HG03520 (cell line): ENCODE data around the gene SH3BP1.
"Not testable (repeated sequence)": the region's sequence is repeated elsewhere in the genome, so short reads cannot be mapped to it uniquely, and the experiment has no call there.

ENCODE experiments used
- ATAC-seq: cut with Tn5 transposase; IDR thresholded peaks from one replicate; pipeline ENCODE4 v1.9.1; 2021; ENCODE audit warnings: mild to moderate bottlenecking, moderate library complexity; ENCODE audit not compliant: unreplicated experiment

Gene SH3BP1

DNA sequence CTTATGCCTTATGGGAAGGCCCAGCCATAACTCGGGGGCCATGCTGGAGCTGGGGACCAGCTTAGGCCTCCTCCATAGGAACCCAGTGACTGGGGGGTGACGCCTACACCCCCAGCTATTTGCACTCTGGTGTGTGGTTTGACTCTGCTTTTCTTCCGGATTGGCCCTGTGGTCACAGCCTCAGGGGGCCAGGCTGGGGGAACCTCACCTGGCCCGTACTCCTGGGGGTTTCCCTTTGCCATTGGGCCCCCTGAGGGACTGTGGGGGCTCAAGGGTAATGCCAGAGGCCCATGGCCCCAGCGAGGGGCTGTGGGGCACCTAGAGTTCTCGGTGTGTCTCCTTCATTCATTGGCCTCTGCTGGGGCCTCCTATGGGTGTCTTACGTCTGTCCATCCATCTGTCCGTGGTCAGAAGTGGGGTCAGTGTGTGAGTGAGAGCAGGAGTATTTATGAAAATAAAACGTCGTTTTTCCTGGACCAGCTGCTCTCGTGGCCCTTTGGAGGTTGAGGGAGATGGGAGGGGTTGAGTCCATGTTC is 6.3 kb upstream of the SH3BP1 start:
- peak; percentile 37 for ATAC-seq

DNA sequence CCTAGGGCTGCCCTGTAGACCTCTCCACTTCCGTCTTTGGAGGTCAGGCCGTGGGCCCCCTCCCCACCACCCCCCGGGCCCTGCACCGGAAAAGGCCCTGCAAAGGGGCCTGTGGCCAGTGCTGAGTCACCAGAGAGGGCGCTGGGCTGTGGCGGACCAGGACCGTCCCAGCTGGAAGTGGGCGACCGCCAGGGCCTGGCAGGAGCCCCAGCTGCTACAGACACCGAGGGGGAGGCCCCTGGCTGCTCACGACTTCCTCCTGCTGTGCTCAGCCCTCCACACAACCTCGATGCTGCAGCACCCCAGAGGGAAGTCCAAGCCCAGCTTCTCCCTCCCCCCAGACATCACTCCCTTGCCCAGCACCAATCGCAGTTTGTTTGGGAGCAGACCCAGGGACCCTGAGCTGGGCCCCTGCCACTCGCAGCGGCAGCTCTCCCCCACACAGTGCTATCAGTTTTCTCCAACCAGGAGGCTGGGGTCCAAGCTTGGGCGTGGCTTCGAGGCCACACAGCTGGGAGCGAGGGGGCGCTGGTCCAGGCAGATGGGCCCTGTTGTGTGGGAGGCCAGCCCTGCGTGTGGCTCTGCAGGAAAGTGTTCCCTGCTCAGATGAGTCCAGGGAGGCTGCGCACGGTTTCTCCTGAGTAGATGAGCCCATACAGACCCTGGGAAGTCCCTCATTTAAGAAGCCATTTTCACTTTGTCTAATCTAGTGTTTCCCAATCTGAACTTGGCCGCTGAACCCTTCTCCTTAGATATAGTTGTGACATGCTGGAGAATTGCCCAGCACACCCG is 5.6 kb upstream of the SH3BP1 start:
- peak; percentile 45 for ATAC-seq

DNA sequence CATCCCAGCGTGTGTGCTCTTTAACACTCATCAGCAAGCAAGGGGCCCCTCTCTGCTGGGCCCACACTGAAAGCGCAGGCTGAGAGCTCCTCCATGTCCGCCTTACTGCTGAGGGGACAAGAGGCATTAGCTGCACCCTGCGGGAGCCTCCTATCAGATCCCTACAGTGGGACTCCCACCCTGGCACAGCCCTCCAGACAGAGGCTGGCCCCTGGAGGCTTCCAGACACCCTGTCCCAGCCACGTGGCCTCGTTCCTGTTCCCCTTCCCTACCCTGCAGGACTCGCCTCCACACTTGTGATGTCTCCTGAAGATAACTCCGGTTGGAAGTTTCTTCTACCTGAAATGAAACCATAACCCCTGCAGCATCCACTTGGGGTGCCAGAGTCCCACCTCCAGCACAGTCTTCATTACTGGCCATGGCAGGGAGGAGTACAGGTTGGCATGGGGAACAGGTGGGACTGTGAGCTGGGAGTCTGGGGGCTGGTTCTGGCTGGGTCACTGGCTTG is 5.0 kb upstream of the SH3BP1 start:
- no peak for ATAC-seq

DNA sequence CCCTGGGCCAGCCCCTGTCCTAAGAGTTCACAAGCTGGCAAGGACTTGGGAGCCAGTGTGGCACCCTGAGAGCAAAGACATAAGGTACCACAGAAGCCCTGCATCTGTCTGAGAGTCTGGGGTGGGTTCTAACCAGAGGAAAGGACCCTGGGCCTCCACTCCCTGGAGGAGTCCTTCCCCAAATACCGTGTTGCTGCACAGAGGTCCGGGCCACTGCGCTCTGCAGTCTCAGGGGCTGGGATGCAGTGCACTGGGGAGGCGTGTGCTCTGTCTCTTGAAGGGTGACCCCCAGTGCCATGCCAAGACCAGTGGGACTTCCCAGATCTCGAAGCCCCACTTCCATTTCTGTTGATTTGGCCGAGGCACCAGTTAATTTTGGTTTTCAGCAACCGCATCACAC is 4.3 kb upstream of the SH3BP1 start:
- ATAC-seq, result no peak

DNA sequence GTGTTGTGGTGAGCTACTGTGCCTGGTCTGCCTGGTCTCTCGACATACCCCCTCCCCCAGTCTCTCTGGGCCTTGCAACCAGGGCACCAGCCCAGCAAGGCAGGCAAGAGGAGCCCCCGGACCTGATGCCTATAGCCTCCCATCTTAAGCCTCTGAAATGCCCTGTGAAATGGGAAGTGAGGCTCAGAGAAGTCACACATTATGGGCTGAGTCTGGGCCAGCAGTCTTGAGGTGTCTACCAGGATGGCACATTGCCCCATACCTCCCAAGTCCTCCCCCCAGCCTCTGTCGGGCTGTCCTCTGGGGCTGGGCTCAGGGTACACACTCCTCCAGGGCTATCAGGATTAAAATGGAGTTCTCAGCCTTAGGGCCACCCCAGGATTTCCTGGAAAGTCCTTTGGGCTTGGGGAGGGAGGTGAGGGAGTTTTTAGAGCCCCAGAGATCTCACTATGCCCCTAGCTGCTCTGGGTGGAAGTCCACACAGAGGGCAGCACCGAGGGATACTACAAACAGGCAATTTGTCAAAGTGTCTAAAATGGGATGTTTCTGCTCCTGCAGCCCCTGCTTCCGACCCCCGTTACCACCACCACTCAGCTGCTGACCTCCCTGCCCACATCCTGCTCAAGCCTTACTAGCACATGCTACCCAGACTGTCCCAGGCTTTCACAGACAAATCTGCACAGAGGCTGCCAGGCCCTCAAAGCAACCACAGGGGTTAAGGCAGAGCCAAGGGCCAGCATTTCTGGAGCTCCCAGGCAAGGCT is 3.1 kb upstream of the SH3BP1 start:
- no peak for ATAC-seq

DNA sequence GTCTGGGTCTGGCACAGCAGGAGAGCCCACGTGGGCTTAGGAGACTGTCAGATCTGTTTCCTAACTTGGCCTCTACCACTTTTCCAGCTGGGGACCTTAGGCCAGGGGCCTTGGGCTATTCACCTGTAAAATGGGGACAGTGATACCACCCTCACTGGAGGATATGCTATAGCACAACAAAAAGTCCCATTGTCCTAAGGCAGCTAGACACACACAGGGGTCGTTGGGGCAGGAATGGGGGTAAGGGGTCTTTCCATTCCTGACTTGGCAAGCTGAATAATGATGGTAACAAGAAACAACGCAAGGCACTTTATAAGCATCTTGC is 2.6 kb upstream of the SH3BP1 start:
- no peak for ATAC-seq

DNA sequence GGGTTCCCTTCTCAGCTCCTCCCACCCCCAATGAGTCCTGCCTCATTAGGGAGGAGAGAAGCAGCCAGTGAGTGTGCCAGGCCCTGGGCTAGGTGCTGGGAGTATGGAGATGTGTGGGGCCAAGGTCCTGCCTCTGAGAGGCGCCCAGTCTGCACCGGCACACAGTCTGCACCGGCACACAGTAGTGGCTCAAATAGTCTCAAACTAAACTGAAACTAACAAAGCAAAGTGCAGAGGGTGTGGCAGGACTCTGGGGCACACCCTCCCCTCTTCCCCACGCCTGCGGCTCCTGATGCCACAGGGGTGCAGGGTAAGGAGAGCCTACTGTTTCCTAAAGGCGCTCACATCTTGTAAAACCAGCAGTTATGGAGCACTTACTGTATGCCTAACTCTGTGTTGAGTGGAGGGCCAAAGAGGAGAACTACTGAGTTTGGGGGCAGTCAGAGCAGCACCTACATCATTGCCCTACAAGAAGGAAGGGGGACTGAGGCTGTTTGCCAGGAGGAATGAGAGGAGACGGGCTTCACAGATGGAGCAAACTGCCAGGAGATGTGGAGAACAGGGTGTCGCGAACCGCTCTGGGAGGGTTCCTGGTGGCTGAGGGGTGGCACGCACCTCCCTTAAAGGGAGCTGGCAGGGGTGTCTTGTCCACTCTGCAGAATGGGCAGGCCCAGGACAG is 939 bp upstream of the SH3BP1 start:
- ATAC-seq, result no peak

DNA sequence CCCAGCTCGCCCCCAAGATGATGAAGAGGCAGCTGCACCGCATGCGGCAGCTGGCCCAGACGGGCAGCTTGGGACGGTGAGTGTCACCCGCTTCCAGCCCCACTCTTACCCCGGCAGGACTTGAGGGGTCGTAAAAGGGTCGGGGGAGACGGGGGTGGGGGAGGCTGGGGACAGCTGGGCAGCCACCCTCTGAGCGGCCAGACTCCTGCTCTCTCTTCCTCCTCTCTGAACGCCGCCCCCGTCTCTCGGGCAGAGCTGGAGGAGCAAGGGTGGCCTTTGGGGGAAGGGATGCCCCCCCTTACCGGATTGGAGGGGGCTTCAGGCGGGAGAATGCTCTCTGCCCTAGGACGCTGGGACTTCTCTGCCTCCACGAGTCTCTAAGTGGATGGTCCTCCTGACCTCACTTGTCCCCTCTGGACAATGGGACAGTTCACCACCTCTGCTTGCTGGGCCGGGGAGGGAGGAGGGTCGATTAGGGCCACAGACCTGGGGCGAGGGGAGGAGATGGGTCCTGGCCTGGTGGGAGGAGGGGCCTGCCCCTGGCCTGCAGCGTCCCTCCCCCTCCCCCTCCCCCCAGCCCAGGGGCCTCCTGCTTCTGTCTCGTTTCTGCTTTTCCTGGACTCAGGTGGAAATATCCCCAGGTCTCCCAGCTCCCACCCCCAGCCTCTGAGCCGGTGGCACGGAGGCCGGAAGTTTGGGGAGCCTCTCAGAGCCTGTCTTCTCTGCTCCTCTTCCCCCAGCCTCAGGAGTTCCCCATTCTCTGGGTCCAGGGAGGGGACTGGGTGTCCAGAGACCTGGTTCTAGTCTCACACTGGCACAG is 512 bp downstream of the SH3BP1 start:
- no peak for ATAC-seq

DNA sequence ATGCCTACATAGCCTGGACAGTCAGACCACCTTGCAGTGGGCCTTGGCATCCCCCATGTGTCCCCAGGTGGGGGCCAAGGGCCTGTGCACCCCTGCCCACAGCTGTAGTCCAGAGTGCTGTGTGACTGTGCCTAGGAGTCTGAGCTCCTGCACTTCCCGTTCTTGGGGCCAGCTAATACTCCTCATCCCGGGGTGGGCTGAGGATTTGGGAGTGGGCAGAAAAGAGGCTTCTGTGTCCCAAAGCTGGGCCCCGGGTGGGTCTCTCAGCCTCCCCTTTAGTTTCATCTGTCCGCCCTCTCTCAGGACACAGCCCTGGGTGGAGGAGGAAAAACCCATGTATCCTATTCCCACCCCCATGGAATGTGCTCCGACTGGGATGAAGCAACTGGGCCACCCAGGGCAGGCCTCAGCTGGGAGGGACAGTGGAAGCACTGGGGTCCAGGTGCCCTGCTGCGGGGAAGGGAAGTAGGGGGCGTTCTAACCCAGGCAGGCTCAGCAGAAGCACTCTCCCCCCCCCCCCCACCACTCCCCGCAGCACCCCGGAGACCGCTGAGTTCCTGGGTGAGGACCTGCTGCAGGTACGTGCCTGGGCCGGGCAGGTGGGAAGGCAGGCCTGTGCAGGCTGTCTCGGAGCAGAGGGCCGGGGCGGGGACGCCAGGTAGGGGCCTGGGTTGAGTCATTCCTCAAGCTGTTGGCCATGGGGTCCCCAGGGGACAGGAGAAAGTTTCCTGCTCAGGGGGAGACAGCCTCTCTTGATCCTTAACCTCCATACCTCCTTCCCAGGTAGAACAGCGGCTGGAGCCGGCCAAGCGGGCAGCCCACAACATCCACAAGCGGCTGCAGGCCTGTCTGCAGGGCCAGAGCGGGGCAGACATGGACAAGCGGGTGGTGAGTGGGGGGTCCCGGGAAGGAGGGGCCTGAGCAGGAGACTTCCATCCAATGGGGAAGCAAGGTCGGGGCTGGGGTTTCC is 1.4 kb downstream of the SH3BP1 start:
- ATAC-seq, result no peak

DNA sequence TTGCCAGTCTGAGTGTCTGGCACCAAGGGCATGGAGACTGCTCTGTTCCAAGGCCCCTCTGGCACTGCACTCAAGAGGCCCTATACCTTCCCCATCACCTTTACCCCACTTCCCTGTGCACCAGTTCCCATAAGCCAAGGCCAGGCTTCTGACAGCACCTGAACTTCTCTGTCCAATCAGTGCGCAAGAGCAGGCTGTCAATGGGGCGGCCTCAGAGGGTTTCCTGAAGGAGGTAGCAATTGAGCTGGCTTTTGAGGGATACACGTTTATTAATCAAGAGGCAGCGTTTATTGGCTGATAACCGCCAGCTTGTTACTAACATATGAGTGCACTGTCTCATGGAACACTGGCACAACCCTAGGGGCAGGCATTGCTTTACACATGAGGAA is 2.1 kb downstream of the SH3BP1 start:
- no peak for ATAC-seq

DNA sequence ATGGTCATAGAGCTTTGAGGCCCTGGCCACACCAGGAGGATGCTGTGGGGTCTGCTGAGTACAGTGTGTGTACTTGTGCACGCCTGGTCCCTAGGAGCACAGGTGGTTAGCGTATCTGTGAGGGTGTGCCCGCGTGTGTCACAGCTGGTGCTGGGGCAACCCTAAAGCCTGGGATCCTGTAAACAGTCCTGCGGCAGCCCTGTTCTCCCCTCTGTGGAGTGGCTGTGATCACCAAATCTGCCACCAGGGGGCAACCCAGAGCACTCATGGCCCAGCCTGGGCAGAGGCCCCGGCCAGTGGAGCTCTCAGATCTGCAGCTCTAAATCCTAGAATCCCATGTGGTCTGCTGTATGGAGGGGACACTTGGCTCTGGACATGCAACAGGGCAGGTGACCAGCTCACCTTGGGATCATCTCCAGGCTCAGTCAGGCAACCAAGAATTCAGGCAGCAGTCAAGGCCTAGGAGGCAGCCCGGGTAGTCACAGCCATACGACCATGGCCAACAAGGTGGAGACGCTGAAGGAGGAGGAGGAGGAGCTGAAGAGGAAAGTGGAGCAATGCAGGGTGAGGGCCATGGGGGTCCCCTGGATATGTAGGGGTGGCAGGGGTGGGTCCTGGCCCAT is 3.9 kb downstream of the SH3BP1 start:
- ATAC-seq, result no peak

DNA sequence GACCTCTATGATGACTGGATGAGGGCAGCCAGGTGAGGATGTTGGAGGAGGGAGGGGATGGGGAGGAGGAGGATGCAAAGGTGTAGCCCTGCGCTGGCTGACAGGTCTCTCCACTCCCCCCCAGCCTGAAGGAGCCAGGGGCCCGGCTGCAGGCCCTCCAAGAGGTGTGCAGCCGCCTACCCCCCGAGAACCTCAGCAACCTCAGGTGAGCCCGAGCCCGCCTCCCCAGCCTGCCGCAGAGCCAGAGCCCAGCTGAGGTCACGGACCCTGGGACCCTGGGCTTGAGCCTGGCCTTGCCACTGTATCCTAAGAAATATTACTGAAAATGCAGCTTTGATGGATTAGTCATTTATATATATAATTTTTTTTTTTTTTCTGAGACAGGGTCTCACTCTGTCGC is 7.8 kb downstream of the SH3BP1 start:
- no peak for ATAC-seq

DNA sequence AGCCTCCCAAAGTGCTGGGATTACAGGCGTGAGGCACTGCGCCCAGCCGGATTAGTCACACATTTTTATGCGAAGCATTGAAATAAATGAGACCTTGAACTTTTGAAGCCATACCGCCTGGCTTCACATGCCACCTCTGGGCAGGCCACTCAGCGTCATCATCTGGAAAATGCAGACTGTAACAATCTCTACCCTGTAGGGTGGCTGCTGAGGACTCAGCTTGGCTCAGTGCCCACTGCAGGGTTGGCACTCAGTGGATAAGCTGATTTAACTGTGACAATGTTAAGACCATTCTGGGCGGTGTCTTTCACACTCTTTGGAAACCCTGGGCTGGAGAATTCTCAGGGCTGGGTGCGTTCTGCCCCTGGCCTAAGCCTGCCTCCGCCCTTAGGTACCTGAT is 8.5 kb downstream of the SH3BP1 start:
- no peak for ATAC-seq

DNA sequence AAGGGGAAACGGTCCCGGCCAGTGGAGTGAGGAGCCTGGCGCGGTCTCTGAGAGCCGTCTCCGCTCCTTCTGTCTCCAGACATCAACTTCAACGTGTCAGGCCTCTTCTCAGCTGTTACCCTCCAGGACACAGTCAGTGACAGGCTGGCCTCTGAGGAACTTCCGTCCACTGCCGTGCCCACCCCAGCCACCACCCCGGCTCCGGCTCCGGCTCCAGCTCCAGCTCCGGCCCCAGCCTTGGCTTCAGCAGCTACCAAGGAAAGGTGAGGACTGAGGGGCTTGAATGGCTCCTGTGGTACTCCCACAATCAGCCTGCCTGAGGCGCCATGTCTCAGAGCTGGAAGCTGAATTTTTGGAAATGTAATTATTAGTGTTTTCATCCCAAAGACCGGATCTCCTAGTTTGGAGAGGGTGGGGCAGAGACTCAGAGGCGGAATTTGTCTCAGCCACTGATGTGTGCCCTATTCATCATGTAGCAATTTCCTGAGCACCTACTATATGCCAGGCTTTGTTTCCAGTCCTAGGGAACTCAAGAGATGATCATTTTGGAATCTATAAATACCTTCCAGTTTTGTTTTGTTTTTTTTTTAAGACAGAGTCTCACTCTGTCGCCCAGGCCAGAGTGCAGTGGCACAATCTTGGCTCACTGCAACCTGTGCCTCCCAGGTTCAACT is 11.1 kb downstream of the SH3BP1 start:
- ATAC-seq, result no peak

DNA sequence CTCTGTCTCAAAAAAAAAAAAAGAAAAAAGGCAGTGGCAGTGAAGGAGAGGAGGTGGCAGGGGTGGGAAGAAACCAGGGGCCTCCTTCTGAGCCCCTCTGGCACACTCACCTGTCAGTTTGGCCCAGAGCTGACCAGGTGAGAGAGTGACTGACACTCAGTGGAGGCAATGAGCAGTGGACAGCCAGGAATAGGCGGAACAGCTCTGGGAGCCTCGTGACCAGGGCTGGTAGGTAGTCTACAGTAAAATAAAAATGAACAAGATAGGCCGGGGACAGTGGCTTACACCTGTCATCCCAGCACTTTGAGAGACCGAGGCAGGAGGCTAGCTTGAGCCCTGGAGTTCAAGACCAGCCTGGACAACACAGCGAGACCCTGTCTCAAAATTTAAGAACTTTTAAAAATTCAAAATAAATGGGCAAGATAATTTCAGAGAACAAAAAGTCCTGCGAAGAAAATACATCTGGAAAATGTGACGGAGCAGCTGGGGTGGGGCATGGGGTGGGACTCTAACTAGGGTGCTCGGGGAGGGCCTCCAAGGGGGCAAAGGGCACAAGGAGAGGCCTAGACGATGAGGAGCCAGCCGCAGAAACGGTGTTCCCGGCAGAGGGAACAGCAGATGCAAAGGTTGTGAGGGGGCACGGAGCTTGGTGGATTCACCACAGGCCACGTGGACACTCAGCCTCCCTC is 15.2 kb downstream of the SH3BP1 start:
- ATAC-seq, result no peak

DNA sequence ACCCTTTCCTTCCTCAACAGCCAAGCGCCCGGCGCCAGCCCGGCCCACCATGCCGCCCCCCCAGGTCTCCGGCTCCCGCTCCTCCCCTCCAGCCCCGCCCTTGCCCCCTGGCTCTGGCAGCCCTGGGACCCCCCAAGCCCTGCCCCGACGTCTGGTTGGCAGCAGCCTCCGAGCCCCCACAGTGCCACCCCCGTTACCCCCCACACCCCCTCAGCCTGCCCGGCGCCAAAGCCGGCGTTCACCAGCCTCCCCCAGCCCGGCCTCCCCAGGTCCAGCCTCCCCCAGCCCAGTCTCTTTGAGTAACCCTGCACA is 15.7 kb downstream of the SH3BP1 start:
- ATAC-seq, result no peak

DNA sequence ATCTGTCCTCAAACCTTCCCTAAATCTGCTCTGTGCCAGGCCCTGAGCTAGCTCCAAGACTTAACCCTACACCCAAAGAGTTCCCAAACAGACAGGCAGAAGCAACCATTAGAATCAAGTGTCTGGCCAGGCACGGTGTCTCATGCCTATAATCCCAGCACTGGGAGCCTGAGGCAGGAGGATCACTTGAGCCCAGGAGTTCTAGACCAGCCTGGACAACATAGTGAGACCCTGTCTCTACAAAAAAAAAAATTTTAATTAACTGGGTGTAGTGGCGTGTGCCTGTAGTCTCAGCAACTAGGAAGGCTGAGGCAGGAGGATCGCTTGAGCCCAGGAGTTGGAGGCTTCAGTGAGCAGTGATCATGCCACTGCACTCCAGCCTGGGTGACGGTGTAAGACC is 17.1 kb downstream of the SH3BP1 start:
- not testable (repeated sequence) for ATAC-seq

DNA sequence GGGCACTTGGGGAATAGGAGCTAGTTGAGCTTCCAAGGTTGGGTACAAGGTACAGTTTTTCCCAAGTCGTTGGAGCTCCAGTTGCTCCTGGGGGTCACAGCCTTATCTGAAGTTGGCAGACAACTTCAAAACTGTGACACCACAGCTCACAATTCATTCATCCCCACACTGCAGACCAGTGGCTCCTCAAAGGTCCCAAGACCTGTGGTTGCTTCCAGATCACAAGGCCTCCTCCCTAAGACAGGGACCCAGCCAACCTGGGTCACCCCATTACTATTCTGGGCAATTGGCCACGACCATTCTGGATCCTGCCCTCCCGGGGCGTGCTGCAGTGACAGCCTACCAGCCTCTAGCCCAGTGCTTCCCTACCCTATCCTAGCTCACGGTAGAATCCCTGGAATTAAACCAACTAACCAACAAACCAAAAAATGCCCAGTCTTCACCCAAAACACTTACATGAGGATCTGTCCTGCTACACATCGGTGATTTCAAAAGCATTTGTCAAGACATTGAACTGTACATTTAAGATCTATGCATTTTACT is 18.2 kb downstream of the SH3BP1 start:
- ATAC-seq, result no peak
